Transverse colon (tissue), 4 donors: ENCODE data around the gene TMEM174. TPM values are rescaled to one million over a fixed set of nuclear protein-coding genes. Genes with fewer than 3 reads are reported as not detected.
A peak's percentile ranks its signal among the peaks of the same experiment; 100 is the strongest.
"Not testable (repeated sequence)": the region's sequence is repeated elsewhere in the genome, so short reads cannot be mapped to it uniquely, and the experiment has no call there.

Experiments used
- DNase-seq: peaks from one replicate; pipeline ENCODE4 v3.0.0-alpha.2; 2019
- H3K27ac ChIP-seq, 4 donors: fragments of 200-600 bp; sonication (generic); 2 replicates each; pipeline ENCODE4 v1.5.1; 2016 to 2018; ENCODE audit warnings: inconsistent platforms in 4 of 4
- H3K27me3 ChIP-seq: fragments of 200-600 bp; sonication (generic); 2 replicates; pipeline ENCODE4 v1.5.1; 2017; ENCODE audit warnings: inconsistent platforms
- H3K36me3 ChIP-seq, 4 donors: fragments of 200-600 bp; sonication (generic); 2 replicates each; pipeline ENCODE4 v1.5.1; 2017 to 2019; ENCODE audit warnings: inconsistent platforms in 4 of 4
- H3K4me1 ChIP-seq, 4 donors: fragments of 200-600 bp; sonication (generic); 2 replicates each; pipeline ENCODE4 v1.5.1; 2017 to 2020; ENCODE audit warnings: inconsistent platforms in 4 of 4
- H3K4me3 ChIP-seq, 4 donors: fragments of 200-600 bp; sonication (generic); 1 replicate in 1 of 4; 2 replicates in 3 of 4; pipeline versions ENCODE4 v1.5.1 to v1.6.1; 2017 to 2019; ENCODE audit warnings: inconsistent platforms in 4 of 4
- H3K9me3 ChIP-seq, 2 donors: fragments of 200-600 bp; sonication (generic); 2 replicates each; pipeline ENCODE4 v1.5.1; 2017 to 2019; ENCODE audit warnings: inconsistent platforms in 2 of 2
- EP300 ChIP-seq: sonication (generic); formaldehyde crosslinking; IDR thresholded peaks from one replicate; pipeline ENCODE4 v1.6.1; 2017; ENCODE audit warnings: antibody characterized with exemption, low read depth
- POLR2A ChIP-seq: fragments of 450-650 bp; IDR thresholded peaks from one replicate; pipeline ENCODE4 v1.6.1; 2016; ENCODE audit warnings: antibody characterized with exemption, mild to moderate bottlenecking, moderate library complexity
- POLR2AphosphoS5 ChIP-seq, 3 donors: sonication (generic); formaldehyde crosslinking; IDR thresholded peaks; one replicate each; pipeline ENCODE4 v1.6.1; 2016; ENCODE audit warnings: antibody characterized with exemption in 3 of 3
- WGBS, 2 donors: methylation state at CpG; one replicate each; pipeline ENCODE4 v1.1.5; 2018; ENCODE audit warnings: low coverage in 1 of 2; 5-methylcytosine and 5-hydroxymethylcytosine counted together
- in situ Hi-C, 4 donors: fragments of 200-750 bp; cut with MboI; loops; one replicate each; pipeline versions ENCODE4 v1.15.0 to v1.15.1; 2017; ENCODE audit warnings: low sequenced_read_pairs in 3 of 4, low pct_ligation_motif_present in 1 of 4, low pct_unique_long_range_greater_than_20kb in 1 of 4
- intact Hi-C: fragments of 100-400 bp; cut with DNase I; formaldehyde crosslinking; loops from one replicate; pipeline ENCODE4 v1.15.1; 2023; ENCODE audit warnings: low total_unique reads
- total RNA-seq, 4 donors: library from RNA; depleted of rRNA; stranded (reverse); fragments of >200 nt; gene quantifications; one replicate each; pipeline ENCODE4 v1.1.0, GENCODE V29; 2016
- TF ChIP-seq, protein P1 (sequence below), 5 experiments: fragments of 200-600 bp in 3 of 5; fragments of 450-650 bp in 2 of 5; sonication (generic) in 3 of 5; IDR thresholded peaks; 1 replicate in 2 of 5; 2 replicates in 3 of 5; pipeline ENCODE4 v1.5.1; 2016 to 2017; ENCODE audit warnings: antibody characterized with exemption in 5 of 5, inconsistent platforms in 3 of 5, mild to moderate bottlenecking in 2 of 5, moderate library complexity in 1 of 5

Gene TMEM174
- total RNA-seq, 4 donors from 2014 or later, result 0.64 TPM; not detected in 3

DNA sequence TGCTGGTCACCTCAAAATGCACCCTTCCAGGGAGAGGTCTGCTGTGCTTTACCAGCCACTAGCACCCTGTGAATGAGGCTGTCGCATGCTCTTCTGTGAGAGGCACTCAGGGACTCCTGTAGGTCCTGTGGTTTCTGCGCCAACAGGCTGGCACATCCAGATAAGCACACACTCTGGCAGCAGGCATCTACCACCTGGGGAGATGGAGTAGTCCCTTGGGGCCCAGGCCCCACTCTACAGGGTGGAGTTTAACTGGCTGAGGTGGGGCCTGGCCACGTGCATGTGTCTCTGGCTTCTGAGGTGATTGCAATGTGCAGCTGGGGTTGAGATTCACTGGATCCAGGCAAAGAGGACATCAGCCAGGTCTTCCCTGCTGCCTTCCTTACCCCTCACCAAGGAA, 32.3 kb downstream of the TMEM174 start:
- Histone ChIP-seq H3K27me3 (peaks cover 37% of the 10 kb centered on the region), H3K27ac (peak overlapping the region in 1 of 4 donors; percentile 72), H3K9me3 (peaks cover 10 to 11% of the 10 kb centered on the region in 2 donors), H3K4me3 (no peak overlapping the region), H3K36me3 (no peaks in the 10 kb centered on the region), H3K4me1 (peaks cover 0 to 17% (median 10%) of the 10 kb centered on the region in 4 donors)
- in situ Hi-C loops, result loop anchor here in 3 of 4 donors (10.0 to 25.0 kb wide), 3 partner anchors 121 to 251 kb away; partner anchors contain the start of genes FOXD1 (in 2 of the 3) and FCHO2 (in 1 of the 3)
- intact Hi-C loops, result no loop called here
- WGBS, 2 donors, result 41% methylated on average over 2 of the region's 3 CpGs; no CpG with 5 or more reads in 1 of the 2 donors
- DNase-seq, result no peak
- TF ChIP-seq, protein P1, sequence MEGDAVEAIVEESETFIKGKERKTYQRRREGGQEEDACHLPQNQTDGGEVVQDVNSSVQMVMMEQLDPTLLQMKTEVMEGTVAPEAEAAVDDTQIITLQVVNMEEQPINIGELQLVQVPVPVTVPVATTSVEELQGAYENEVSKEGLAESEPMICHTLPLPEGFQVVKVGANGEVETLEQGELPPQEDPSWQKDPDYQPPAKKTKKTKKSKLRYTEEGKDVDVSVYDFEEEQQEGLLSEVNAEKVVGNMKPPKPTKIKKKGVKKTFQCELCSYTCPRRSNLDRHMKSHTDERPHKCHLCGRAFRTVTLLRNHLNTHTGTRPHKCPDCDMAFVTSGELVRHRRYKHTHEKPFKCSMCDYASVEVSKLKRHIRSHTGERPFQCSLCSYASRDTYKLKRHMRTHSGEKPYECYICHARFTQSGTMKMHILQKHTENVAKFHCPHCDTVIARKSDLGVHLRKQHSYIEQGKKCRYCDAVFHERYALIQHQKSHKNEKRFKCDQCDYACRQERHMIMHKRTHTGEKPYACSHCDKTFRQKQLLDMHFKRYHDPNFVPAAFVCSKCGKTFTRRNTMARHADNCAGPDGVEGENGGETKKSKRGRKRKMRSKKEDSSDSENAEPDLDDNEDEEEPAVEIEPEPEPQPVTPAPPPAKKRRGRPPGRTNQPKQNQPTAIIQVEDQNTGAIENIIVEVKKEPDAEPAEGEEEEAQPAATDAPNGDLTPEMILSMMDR (IDR thresholded peaks at IDR 0.05), result no peak
- TF ChIP-seq EP300 (no peak), POLR2A (no peak), POLR2AphosphoS5 (IDR thresholded peaks at IDR 0.05) (no peak)

DNA sequence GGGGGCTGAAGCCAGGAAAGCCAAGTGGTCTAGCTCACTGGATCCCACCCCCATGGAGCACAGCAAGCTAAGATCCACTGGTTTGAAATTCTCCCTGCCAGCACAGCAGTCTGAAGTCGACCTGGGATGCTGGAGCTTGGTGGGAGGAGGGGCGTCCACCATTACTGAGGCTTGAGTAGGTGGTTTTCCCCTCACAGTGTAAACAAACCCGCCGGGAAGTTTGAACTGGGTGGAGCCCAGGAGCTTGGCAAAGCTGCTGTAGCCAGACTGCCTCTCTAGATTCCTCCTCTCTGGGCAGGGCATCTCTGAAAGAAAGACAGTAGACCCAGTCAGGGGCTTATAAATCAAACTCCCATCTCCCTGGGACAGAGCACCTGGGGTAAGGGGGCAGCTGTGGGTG, 34.2 kb downstream of the TMEM174 start:
- H3K4me1 ChIP-seq, result peaks cover 0 to 10% (median 4%) of the 10 kb centered on the region in 4 donors
- H3K27ac ChIP-seq, DNase-seq, H3K4me3 ChIP-seq, intact Hi-C loops, H3K36me3 ChIP-seq: not testable (repeated sequence)
- WGBS, 2 donors, result 21% methylated on average over 4 of the region's 4 CpGs; no CpG with 5 or more reads in 1 of the 2 donors
- peaks cover 10 to 11% of the 10 kb centered on the region in 2 donors for H3K9me3 ChIP-seq
- in situ Hi-C loops, result loop anchor here in 3 of 4 donors (10.0 to 25.0 kb wide), 3 partner anchors 122 to 252 kb away; partner anchors contain the start of genes FOXD1 (in 2 of the 3) and FCHO2 (in 1 of the 3)
- H3K27me3 ChIP-seq, result peaks cover 37% of the 10 kb centered on the region

DNA sequence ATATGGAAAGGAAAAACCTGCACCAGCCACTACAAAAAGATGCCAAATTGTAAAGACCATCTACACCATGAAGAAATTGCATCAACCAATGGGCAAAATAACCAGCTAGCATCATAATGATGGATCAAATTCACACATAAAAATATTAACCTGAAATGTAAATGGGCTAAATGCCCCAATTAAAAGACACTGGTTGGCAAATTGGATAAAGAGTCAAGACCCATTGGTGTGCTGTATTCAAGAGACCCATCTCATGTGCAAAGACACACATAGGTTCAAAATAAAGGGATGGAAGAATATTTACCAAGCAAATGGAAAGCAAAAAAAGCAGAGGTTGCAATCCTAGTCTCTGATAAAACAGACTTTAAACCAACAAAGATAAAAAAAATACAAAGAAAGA, 36.1 kb downstream of the TMEM174 start:
- H3K4me1 ChIP-seq, intact Hi-C loops, H3K4me3 ChIP-seq, DNase-seq, H3K27ac ChIP-seq, H3K36me3 ChIP-seq: not testable (repeated sequence)
- in situ Hi-C loops, result loop anchor here in 3 of 4 donors (10.0 to 25.0 kb wide), 3 partner anchors 124 to 254 kb away; partner anchors contain the start of genes FOXD1 (in 2 of the 3) and FCHO2 (in 1 of the 3)
- peaks cover 52% of the 10 kb centered on the region for H3K27me3 ChIP-seq
- peaks cover 10 to 11% of the 10 kb centered on the region in 2 donors for H3K9me3 ChIP-seq

DNA sequence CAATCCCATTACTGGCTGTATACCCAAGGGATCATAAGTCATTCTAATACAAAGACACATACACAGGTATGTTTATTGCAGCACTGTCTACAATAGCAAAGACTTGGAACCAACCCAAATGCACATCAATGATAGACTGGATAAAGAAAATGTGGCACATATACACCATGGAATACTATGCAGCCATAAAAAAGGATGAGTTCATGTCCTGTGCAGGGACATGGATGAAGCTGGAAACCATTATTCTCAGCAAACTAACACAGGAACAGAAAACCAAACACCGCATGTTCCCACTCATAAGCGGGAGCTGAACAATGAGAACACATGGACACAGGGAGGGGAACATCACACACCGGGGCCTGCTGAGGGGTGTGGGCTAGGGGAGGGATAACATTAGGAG, 39.7 kb downstream of the TMEM174 start:
- H3K4me3 ChIP-seq, H3K36me3 ChIP-seq, DNase-seq, H3K27ac ChIP-seq, intact Hi-C loops: not testable (repeated sequence)
- H3K27me3 ChIP-seq, result peaks cover 74% of the 10 kb centered on the region
- H3K9me3 ChIP-seq, result peaks cover 6 to 11% of the 10 kb centered on the region in 2 donors
- peaks cover 0 to 14% (median 10%) of the 10 kb centered on the region in 4 donors for H3K4me1 ChIP-seq
- 93 to 94% methylated on average over 3 of the region's 3 CpGs for WGBS, 2 donors
- in situ Hi-C loops, result loop anchor here in 3 of 4 donors (10.0 to 25.0 kb wide), 2 partner anchors 225 to 232 kb away; partner anchors contain the start of gene FOXD1 (in 3 of the 3)

DNA sequence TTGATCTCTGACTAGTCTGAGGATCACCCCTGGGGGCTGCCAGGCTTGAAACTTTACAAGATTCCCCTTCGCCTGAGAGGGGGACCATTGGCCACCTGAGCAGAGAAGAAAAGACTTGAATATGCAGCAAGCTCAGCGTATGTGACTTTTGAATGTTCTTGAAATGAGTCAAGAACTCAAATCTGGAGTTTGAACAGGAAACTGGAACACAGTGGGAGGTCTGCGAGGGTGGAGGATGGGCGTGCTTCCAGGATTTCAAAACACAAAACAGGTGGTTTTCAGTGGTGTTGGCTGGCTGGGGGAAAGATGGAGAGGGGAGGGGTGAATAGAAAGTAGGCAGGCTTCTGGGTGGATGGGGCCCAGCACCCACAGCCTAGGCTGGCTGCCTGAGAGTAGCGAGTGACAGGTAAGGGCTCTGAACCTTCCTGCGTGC, 40.6 kb downstream of the TMEM174 start:
- Histone ChIP-seq H3K36me3 (no peaks in the 10 kb centered on the region), H3K27me3 (peaks cover 76% of the 10 kb centered on the region), H3K27ac (peak overlapping the region in 1 of 4 donors; percentile 13), H3K4me3 (no peak overlapping the region), H3K4me1 (peaks cover 0 to 14% (median 10%) of the 10 kb centered on the region in 4 donors), H3K9me3 (peaks cover 6 to 11% of the 10 kb centered on the region in 2 donors)
- intact Hi-C loops (no loop called here), in situ Hi-C loops (loop anchor here in 3 of 4 donors (10.0 to 25.0 kb wide), 2 partner anchors 224 to 231 kb away; partner anchors contain the start of gene FOXD1 (in 3 of the 3))
- WGBS, 2 donors, result 20 to 43% methylated on average over 4 to 6 of the region's 6 CpGs
- DNase-seq, result no peak
- TF ChIP-seq POLR2AphosphoS5 (IDR thresholded peaks at IDR 0.05) (no peak), EP300 (no peak), POLR2A (no peak)
- TF ChIP-seq, protein P1 (IDR thresholded peaks at IDR 0.05), result no peak
